Measurements from ENCODE around the gene PCBP1.
"Not testable (repeated sequence)": the region's sequence is repeated elsewhere in the genome, so short reads cannot be mapped to it uniquely, and the experiment has no call there.

The PCBP1 gene

DNA sequence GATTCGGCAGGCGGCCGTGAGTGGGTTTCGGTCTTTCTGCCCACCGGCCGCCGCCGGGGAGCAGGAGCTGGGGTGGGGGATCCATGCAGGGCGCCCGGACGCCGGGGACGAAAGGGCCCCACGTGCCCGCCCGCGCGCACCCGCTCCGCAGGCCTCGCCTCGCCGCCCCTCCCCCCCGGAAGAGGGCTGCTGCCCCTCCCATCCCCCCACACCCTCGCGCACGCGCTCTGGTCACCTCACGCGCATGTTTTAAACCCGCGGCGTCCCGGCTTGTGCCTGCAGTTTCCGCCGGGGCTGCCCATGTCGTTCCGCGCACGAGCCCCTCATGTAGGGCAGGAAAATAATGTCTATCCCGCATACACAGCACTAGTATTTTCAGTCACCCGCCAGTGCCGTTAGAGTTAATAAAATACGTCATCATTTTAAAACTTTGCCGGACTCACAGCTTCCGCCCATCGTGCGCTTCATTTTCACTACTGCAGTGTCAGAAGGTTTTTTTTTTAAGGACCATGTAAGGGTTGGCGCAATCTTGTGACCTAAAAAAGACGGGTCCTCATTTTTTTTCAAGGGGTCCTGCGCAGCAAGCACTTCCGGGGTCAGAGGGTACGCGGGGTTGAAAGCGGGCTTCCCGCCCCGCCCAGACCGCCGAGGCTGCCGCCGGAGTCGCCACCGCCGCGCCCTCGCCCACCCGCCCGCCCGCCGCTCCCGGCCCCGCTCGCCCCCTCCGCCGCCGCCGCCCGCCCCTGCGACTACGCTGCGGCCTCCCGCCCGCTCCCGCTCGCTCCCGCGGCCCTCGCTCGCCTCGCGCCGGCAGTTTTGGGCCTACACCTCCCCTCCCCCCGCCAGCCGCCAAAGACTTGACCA lies at the start of gene PCBP1:
TSS of gene PCBP1 (plus strand) at position 640 of the 864 bp plus-strand sequence. CDS start 267 bp downstream, outside the sequence.
- peak; percentile 93 to 98 for DNase-seq (ENCODE audit: extremely low read depth in 1 of 2, low read depth in 1 of 2)

DNA sequence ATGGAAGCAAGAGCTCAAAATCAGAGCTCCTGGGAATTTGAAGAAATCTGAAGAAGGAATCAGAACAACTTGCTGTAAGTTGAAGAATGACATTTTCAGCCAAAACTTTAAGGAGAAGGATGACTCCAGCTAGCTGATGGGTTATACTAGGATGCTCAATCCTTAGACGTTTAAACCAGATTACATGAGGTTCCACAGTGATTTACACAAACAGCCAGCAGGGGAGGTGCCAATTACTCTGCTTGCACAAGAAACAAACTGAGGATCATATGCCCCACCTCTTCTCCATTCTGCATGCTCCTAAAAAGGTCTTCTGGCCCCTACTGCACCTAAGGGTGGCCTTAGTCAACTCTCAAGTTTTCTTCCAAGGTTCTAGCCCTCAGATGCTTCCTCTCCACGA lies 47.9 kb upstream of the PCBP1 start:
- DNase-seq (ENCODE audit: extremely low read depth in 1 of 2, low read depth in 1 of 2): no peak

DNA sequence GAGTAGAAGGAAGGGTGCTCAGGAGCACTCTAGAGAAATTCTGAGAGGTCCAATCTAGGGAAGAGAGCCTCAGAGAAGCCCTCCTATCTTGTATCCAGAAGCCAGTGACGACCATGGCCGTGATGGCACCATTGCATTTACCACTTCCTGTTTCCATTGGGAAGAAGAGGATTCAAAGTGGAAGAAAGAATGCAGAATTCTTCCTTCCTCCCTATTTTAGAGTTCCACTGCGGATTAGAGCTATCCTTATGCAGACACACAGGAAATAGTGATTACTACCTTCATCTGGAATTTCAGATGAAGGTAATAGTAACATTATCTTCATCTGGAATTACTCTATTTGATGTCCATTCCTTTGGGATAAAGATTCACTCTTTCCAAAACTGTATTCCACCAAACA lies 45.6 kb upstream of the PCBP1 start:
- no peak for DNase-seq (ENCODE audit: extremely low read depth in 1 of 2, low read depth in 1 of 2)

DNA sequence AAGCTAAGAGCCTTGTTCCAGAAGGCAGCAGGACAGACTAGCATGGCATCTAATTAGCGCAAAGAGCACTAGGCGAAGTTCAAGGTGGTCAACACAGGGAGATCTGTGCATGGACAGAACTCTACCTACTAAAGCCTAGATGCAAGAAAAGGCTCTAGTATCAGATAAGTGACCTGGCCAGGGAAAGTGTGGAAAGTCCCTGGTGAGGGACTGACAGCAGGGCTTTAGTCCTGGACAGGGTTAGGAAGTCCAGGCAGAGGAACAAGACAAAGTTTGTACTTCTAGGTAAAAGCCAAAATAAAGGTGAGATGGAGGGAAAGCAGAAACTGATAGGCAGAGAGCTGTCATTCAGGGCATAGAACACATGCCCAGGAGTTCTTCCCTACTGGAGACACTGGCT lies 45.0 kb upstream of the PCBP1 start:
- no peak for DNase-seq (ENCODE audit: extremely low read depth in 1 of 2, low read depth in 1 of 2)

DNA sequence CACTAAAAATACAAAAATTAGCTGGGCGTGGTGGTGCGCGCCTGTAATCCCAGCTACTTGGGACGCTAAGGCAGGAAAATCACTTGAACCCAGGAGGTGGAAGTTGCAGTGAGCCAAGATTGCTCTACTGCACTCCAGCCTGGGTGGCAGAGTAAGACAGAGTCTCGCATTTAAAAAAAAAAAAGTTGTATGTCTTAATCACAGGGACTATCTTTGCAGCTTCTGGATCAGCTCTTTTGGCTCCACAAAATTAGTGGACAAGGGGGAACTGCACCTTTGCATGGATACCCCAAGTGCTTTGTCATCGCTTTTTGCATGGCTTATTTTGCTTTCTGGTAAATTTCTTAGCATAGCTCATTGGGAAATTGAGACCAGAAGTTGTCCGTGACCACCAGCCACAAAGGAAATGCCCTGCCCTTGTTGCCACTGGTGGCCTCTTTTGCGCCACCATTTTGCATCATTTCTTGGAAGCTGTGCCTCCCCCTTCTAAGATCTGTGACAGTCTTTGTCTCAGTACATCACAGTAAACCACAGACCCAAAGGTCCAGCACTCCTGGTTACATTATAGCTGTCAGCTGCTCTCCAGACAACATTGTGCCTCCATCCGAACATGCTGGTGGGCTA lies 43.9 kb upstream of the PCBP1 start:
- DNase-seq (ENCODE audit: extremely low read depth in 1 of 2, low read depth in 1 of 2): no peak

DNA sequence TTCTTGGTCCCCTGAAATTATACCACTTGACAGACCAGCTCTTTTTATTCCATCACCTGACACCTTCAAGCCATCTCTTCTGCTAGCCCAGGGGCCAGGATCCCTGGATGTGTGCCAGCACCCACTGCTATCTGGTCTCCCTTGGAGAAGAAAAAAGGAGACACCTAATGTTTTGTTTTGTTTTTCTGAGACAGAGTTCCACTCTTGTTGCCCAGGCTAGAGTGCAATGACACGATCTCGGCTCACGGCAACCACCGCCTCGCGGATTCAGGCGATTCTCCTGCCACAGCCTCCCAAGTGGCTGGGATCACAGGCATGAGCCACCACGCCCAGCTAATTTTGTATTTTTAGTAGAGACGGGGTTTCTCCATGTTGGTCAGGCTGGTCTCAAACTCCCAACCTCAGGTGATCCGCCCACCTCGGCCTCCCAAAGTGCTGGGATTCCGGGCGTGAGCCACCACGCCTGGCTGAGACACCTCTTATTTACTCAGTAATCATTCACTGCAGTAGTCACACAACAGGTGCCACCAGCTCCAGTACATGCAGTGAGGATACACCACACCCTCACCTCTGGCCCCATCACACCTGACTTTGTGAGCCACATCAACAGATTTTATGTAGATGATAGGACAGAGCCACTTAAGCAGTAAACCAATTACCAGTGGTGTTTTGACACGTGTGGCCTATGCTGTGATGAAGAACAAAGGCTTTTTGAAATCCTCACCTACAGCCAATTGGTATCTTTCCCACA lies 42.8 kb upstream of the PCBP1 start:
- DNase-seq (ENCODE audit: extremely low read depth in 1 of 2, low read depth in 1 of 2): no peak

DNA sequence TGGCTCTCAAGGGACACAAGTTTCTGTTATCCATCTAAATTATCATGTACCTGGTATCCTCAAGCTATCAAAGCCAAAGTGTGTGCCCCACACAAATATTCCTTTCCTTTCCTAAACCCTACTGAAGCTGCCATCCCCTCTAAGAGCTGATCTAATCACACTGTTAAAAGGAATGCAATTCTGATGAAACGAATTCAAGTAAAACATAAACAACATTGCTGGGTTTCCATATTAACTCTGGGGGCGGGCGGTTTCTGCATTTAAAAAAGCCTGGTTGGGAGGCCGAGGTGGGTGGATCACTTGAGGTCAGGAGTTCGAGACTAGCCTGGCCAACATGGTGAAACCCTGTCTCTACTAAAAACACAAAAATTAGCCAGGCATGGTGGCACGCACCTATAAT lies 41.9 kb upstream of the PCBP1 start:
- no peak for DNase-seq (ENCODE audit: extremely low read depth in 1 of 2, low read depth in 1 of 2)

DNA sequence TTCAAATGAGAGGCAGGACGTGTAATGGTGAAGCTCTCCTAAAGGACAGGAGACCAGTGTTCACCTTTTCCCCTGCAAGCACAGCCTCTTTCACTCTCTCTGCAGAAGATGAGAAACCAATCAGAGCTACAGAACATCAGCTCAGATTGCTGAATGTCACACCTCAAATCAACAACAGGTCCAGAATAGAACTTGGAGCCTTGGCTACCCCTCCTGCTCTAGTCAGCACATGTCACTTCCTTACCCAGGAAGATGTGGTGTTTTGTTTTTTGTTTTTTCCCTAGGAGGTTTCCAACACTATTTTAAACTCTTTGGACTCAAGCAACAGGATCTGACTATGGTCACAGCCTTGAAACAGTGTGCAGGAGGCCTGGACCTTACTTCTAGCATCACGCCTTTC lies 41.3 kb upstream of the PCBP1 start:
- no peak for DNase-seq (ENCODE audit: extremely low read depth in 1 of 2, low read depth in 1 of 2)

DNA sequence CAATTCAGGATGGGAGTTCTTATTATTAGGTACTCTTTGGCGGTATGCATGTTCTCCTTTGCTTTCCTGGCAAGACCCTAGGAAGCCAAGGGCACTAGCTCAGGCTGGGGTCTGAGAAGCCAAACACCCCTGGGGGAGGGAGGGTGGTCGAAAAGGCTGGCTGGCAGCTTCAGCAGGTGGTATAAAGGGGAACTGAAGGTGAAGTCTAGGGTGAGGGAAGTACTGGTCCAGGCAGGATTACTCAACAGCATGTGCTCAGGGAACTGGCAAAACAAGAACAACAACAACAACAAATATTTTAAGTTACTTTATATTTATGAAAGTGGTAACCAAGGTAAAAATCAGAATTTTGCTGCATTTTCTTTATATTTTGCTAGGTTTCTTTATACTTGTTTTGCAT lies 40.7 kb upstream of the PCBP1 start:
- no peak for DNase-seq (ENCODE audit: extremely low read depth in 1 of 2, low read depth in 1 of 2)

DNA sequence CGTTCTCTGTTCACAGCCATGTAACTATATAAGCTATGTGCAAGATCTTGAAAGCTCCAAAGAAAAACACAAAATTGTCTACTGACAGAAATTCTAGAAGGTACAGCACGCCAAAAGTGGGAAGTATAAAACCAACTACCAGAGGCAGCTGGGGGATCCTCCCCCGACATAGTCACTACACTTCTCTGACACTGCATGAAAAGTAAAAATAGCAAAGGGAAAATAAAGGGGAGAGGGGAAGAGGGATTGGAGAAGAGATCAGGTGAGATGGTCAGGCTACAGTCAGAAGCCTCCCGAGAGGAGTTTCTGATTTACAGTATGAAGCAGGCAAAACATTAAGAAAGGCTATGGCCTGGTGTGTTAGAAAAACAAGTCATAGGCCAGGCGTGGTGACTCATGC lies 39.8 kb upstream of the PCBP1 start:
- DNase-seq (ENCODE audit: extremely low read depth in 1 of 2, low read depth in 1 of 2): no peak

DNA sequence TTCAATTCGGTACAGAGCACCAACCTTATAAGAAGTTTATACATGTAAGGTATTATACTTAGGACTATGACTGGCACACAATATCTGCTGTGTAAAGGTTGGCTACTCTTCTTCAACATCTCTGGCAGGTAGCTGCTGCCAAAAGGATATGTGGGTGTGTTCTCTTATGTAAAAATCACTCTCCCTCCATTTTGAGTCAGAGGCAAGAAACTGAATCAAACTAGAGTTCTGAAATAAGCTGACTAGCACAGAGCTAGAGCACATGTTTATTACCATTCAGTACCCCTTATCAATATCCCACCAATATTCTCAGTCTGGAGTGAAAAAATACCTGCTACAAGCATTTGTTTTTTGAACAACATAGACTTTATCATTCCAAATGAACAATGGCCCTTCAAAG lies 38.0 kb upstream of the PCBP1 start:
- no peak for DNase-seq (ENCODE audit: extremely low read depth in 1 of 2, low read depth in 1 of 2)

DNA sequence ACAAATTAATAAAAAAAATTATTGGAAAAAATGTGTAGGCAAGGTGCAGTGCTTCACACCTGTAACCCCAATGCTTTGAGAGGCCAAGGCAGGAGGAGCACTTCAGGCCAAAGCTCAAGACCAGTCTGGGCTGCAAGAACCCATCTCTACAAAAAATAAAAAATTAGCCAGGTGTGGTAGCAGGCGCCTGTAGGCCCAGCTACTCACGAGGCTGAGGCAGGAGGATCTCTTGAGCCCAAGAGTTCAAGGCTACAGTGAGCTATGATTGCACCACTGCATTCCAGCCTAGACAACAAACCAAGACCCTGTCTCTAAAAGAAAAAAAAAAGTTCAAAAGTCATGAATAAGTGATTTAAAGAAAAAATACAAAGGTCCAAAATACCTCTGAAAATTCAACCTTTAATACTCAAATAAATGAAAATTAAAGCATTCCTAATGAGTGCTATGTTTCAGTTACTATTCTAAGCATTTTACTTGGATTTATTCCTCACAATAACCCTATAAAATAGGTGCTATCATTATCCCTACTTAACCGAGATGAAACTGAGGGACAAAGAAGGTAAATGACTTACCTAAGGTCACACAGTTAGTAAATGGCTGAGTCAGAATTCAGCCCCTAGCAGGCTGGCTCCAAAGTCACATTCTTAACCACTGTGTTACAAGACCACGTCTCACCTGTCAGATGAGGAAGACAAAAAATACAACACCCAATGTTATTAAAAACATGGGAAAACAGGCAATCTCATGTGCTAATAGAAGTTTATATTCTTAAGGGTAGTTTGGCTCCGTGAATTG lies 36.4 kb upstream of the PCBP1 start:
- DNase-seq (ENCODE audit: extremely low read depth in 1 of 2, low read depth in 1 of 2): no peak

DNA sequence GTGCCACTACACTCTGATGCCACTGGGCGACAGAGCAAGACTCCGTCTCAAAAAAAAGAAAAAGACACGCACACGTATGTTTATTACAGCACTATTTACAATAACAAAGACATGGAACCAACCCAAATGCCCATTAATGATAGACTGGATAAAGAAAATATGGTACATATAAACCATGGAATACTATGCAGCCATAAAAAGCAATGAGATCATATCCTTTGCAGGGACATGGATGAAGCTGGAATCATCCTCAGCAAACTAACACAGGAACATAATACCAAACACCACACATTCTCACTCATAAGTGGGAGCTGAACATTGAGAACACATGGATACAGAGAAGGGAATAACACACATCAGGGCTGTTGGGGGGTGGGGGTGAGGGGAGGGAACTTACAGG lies 32.0 kb upstream of the PCBP1 start:
- not testable (repeated sequence) for DNase-seq (ENCODE audit: extremely low read depth in 1 of 2, low read depth in 1 of 2)

DNA sequence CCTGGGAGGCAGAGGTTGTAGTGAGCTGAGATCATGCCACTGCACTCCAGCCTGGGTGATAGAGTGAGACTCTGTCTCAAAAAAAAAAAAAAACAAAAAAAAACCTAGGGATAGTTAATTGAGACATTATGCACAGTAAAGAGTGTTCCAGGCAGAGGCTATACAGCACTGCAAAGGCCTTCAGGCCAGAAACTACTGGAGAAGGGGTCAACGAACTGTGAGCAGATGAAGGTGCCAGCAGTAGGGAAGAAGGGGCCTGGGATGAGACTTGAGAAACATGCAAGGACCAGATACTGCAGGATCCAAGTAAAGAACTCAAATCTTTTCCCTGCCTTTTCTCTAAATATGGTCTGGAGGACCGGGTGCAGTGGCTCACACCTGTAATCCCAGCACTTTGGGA lies 26.0 kb upstream of the PCBP1 start:
- no peak for DNase-seq (ENCODE audit: extremely low read depth in 1 of 2, low read depth in 1 of 2)

DNA sequence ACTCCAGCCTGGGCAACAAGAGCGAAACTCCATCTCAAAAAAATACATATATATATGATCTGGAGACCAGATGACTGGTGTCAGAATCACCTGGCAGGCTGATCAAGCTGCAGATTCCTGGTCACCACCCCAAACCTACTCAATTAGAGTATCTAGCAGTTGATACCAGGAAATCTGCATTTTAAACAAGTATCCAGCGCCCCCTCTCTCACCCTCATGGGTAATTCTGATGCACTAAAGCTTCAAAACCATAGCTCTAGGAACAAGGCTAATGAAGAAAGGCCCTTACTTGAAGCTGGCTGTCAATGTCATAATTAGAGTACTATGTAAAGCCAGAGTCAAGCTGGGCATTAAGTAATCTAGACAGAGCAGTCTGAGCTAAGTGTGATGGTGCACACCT lies 25.0 kb upstream of the PCBP1 start:
- DNase-seq (ENCODE audit: extremely low read depth in 1 of 2, low read depth in 1 of 2): no peak

DNA sequence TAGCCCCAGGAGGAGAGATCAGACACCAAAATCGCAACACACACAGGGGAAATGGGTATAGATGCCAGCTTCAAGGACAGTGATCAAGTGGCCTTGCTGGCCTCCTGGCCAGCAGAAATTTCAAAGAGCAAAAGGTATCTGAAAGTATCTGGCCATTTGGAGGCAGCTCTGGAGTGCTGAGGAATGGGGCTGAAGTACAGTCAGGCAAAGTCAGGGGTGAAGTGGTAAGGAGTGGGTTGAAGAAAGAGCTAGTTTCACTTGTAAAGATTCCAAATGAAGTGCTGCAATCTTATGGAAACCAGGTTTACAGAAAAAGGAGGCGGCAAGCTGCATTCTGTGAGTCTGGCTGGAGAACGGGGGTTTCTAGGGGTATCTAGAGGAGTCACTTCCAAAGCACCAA lies 19.2 kb upstream of the PCBP1 start:
- no peak for DNase-seq (ENCODE audit: extremely low read depth in 1 of 2, low read depth in 1 of 2)

DNA sequence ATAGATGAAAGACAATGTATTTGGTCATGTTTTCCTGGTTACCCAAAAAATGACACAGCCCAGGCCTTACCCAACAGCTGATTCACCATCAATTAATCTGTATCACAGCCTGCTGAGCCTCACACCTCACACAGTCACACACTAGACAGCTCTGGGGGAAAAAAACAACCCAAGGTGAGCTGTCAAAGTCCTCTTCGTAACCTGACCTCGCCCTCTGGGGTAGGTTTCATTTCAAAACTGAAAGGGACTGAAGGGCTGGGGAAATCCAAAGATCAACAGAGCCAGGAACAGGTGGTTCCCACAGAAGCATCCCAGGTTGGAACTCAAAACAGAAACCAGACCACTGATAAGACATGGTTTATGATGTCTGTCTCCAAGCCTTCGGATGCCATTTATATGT lies 18.2 kb upstream of the PCBP1 start:
- peak in 1 of 2 donors; percentile 22 for DNase-seq (ENCODE audit: extremely low read depth in 1 of 2, low read depth in 1 of 2)

DNA sequence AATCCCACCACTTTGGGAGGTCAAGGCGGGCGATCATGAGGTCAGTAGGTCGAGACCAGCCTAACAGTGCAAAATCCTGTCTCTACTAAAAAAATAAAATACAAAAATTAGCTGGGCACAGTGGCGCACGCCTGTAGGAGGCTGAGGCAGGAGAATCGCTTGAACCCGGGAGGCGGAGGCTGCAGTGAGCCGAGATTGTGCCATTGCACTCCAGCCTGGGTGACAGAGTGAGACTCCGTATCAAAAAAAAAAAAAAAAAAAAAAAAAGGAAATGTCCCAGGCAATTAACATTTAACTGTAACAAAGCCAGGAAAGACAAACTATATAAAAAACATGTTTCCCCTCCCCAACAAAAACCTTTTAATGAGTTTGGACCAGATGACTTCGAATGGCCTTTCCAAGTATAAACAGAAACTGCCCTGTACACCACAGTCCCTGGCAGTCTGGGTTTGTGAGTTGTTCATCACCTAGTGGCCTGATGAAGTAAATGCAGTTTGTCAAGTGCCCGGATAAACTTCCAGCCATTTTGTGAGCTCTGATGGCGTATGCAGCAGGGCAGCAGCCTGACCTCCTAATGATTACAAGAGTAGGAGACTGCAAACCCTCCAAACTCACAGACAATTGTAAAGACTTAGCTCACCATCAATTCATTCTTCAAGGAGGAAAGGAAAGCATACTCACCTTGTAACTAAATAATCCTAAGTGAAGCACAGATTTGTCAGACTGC lies 16.6 kb upstream of the PCBP1 start:
- DNase-seq (ENCODE audit: extremely low read depth in 1 of 2, low read depth in 1 of 2): peak in 1 of 2 donors; percentile 34

DNA sequence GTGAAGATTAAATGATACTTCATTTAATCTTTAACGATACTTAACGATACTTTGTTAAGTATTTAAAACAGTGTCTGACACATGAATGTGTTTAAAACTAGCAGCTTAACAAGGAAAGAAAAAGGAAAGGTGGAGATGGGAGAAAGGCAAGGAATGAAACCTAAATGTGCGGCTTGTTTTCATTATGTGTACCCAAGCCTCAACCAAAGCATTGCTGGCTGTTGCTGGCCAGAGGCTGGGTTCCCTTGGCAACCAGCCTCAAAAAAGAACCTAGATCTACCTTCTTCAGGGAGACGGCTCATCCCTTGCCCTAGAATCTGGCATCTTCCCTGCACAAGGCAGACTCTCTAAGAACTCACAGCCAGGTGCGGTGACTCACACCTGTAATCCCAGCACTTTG lies 13.8 kb upstream of the PCBP1 start:
- no peak for DNase-seq (ENCODE audit: extremely low read depth in 1 of 2, low read depth in 1 of 2)

DNA sequence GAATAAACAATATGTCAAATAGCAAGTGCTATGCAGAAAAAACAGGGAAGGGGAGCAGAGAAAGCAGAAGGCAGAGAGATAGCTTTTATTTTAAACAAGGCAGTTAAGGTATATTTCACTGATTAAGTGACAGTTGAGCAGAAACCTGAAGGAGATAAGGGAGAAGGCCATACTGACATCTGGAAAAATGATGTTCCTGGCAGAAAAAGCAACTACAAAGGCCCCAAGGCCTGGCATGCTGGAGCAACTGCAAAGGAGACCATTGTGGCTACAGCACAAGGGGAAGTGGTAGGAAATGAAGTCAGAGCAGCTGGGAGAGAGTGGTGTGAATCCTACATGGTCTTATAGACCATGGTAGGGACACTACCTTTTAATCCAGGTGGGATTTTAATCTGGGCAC lies 8.9 kb upstream of the PCBP1 start:
- no peak for DNase-seq (ENCODE audit: extremely low read depth in 1 of 2, low read depth in 1 of 2)

Measured in activated CD8-positive, alpha-beta memory T cell treated with anti-CD3 and anti-CD28 coated beads for 1 hour (primary cell).